Measurements from ENCODE around the gene ALKBH8.
"Not testable (repeated sequence)": the region's sequence is repeated elsewhere in the genome, so short reads cannot be mapped to it uniquely, and the experiment has no call there.

ALKBH8 gene

GRCh38 chr11:107472966-107473365, 92.6 kb downstream of the ALKBH8 start:
- no peak overlapping the region for H3K27ac ChIP-seq
- H3K4me3 ChIP-seq (ENCODE audit: low read depth, low read length): no peak overlapping the region
- H3K27me3 ChIP-seq (ENCODE audit: insufficient read depth, low read depth, severe bottlenecking): no peaks in the 10 kb centered on the region
- DNase-seq: no peak
- no peak for TF ChIP-seq CTCF (IDR thresholded peaks at IDR 0.05; ENCODE audit: low read depth, low read length)
- no peaks in the 10 kb centered on the region for H3K36me3 ChIP-seq
- no peaks in the 10 kb centered on the region for H3K9me3 ChIP-seq (ENCODE audit: severe bottlenecking)

- H3K36me3 ChIP-seq: no peaks in the 10 kb centered on the region
- H3K9me3 ChIP-seq (ENCODE audit: severe bottlenecking): peaks cover 2% of the 10 kb centered on the region
- no peak overlapping the region for H3K27ac ChIP-seq
- peaks cover 3% of the 10 kb centered on the region for H3K27me3 ChIP-seq (ENCODE audit: insufficient read depth, low read depth, severe bottlenecking)
- DNase-seq: no peak
- no peak for TF ChIP-seq CTCF (IDR thresholded peaks at IDR 0.05; ENCODE audit: low read depth, low read length)
- no peak overlapping the region for H3K4me3 ChIP-seq (ENCODE audit: low read depth, low read length)
Measured at GRCh38 chr11:107468596-107468995, 96.9 kb downstream of the ALKBH8 start.

- H3K27ac ChIP-seq: no peak overlapping the region
- H3K9me3 ChIP-seq (ENCODE audit: severe bottlenecking): peaks cover 2% of the 10 kb centered on the region
- TF ChIP-seq CTCF (IDR thresholded peaks at IDR 0.05; ENCODE audit: low read depth, low read length): no peak
- DNase-seq: no peak
- H3K4me3 ChIP-seq (ENCODE audit: low read depth, low read length): no peak overlapping the region
- H3K36me3 ChIP-seq: no peaks in the 10 kb centered on the region
- peaks cover 3% of the 10 kb centered on the region for H3K27me3 ChIP-seq (ENCODE audit: insufficient read depth, low read depth, severe bottlenecking)
Measured at GRCh38 chr11:107467696-107468095, 97.8 kb downstream of the ALKBH8 start.

GRCh38 chr11:107466275-107466866, 99.2 kb downstream of the ALKBH8 start:
- not testable (repeated sequence) for H3K27ac ChIP-seq; H3K36me3 ChIP-seq; DNase-seq; H3K27me3 ChIP-seq (ENCODE audit: insufficient read depth, low read depth, severe bottlenecking); H3K4me3 ChIP-seq (ENCODE audit: low read depth, low read length); H3K9me3 ChIP-seq (ENCODE audit: severe bottlenecking)

- peak within 1 kb of the TSS; percentile 93 for H3K4me3 ChIP-seq (ENCODE audit: low read depth, low read length)
- H3K9me3 ChIP-seq (ENCODE audit: severe bottlenecking): no peaks in the 10 kb centered on the region
- peaks cover 15% of the 10 kb centered on the region for H3K36me3 ChIP-seq
- no peak for TF ChIP-seq CTCF (IDR thresholded peaks at IDR 0.05; ENCODE audit: low read depth, low read length)
- H3K27me3 ChIP-seq (ENCODE audit: insufficient read depth, low read depth, severe bottlenecking): no peaks in the 10 kb centered on the region
- DNase-seq: peak; percentile 92
- H3K27ac ChIP-seq: peak within 1 kb of the TSS; percentile 75
Measured at GRCh38 chr11:107457558-107458271, 107.8 kb downstream of the ALKBH8 start, which contains the start of gene CWF19L2. Gene CWF19L2, minus strand, starts transcription at chr11:107457825. Its CDS starts 9 bp downstream, at chr11:107457816.

- H3K4me3 ChIP-seq (ENCODE audit: low read depth, low read length): peak overlapping the region; percentile 93
- DNase-seq: no peak
- no peaks in the 10 kb centered on the region for H3K9me3 ChIP-seq (ENCODE audit: severe bottlenecking)
- TF ChIP-seq CTCF (IDR thresholded peaks at IDR 0.05; ENCODE audit: low read depth, low read length): no peak
- peak overlapping the region; percentile 75 for H3K27ac ChIP-seq
- H3K27me3 ChIP-seq (ENCODE audit: insufficient read depth, low read depth, severe bottlenecking): no peaks in the 10 kb centered on the region
- peaks cover 15% of the 10 kb centered on the region for H3K36me3 ChIP-seq
Measured at GRCh38 chr11:107457205-107457557, 108.4 kb downstream of the ALKBH8 start.
